GM12801 (cell line): Measurements from ENCODE around the gene MGST2.

ENCODE experiments used
- TF ChIP-seq, protein P1 (sequence below): IDR thresholded peaks from one replicate; pipeline ENCODE4 v1.5.1; 2011; ENCODE audit warnings: control low read depth; ENCODE audit not compliant: insufficient read length; ENCODE audit errors: extremely low read depth

The MGST2 gene

GRCh38 chr4:139740121-139740520, 74.5 kb downstream of the MGST2 start:
- TF ChIP-seq, protein P1, sequence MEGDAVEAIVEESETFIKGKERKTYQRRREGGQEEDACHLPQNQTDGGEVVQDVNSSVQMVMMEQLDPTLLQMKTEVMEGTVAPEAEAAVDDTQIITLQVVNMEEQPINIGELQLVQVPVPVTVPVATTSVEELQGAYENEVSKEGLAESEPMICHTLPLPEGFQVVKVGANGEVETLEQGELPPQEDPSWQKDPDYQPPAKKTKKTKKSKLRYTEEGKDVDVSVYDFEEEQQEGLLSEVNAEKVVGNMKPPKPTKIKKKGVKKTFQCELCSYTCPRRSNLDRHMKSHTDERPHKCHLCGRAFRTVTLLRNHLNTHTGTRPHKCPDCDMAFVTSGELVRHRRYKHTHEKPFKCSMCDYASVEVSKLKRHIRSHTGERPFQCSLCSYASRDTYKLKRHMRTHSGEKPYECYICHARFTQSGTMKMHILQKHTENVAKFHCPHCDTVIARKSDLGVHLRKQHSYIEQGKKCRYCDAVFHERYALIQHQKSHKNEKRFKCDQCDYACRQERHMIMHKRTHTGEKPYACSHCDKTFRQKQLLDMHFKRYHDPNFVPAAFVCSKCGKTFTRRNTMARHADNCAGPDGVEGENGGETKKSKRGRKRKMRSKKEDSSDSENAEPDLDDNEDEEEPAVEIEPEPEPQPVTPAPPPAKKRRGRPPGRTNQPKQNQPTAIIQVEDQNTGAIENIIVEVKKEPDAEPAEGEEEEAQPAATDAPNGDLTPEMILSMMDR: no peak

DNA sequence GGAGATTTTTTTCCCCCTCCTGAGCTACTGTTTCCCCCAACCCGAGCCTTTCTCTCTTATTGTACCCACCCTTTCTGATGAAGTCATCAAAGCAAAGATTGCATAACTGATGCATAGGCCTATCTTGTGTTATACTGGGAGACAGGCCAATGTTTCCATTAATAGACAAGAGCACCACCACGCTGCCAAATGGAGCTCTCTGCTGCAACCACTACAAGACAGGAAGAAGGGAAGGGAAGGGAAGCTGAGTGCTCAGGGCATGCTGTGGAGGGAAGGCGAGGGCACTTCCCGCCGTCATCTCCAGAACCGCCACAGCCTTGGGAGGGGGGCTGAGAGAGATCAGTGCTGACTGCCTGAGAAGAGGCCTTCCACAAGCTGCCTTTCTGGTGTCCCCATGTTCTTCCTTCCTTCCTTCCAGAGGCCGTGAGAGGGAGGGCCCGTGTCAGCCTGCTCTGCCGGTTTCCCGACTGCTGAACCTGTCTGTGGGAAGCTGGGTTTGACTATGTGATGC, 75.0 kb downstream of the MGST2 start:
- TF ChIP-seq, protein P1: no peak

GRCh38 chr4:139743027-139743426, 77.4 kb downstream of the MGST2 start:
- TF ChIP-seq, protein P1: no peak

GRCh38 chr4:139744232-139744631, 78.6 kb downstream of the MGST2 start:
- TF ChIP-seq, protein P1: no peak

DNA sequence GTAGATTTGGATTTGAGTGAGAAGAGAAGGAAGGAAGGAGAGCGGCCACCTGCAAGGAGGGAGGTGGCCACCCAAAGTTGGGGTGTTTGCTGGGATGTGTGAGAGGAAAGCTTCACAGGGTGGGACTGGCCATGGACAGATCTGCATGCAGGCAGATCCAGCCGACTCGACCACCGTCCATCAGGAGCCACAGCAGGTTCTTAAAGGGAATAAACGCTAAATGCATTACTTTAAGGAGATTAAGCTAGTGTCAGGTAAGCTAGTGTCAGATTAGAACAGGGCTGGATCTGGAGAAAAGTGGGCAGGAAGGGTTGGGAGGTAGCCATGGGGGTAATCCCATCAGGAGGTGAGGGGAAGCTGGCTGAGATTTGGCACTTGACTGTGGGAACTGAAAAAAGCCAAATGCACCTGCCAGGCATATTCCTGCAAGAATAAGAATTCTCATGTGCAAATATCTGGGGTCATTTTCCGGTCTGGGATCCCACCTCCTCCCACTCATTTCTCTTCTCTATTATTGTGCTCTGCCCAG, 79.6 kb downstream of the MGST2 start:
- TF ChIP-seq, protein P1: no peak

GRCh38 chr4:139746431-139747171, 81.0 kb downstream of the MGST2 start:
- TF ChIP-seq, protein P1: no peak

- TF ChIP-seq, protein P1: no peak
Observed at GRCh38 chr4:139749338-139749737, 83.7 kb downstream of the MGST2 start.
